HG03045 (cell line): ENCODE measurements around the gene IL1F10.

ENCODE experiments used
- ATAC-seq: cut with Tn5 transposase; IDR thresholded peaks from one replicate; pipeline ENCODE4 v1.9.1; 2021; ENCODE audit warnings: mild to moderate bottlenecking, moderate library complexity; ENCODE audit not compliant: unreplicated experiment

The IL1F10 gene

GRCh38 chr2:113067681-113068080 lies at the start of gene IL1F10:
Gene IL1F10, plus strand, starts transcription at chr2:113067970. Its CDS starts 4,769 bp downstream, at chr2:113072739.
- ATAC-seq = no peak

DNA sequence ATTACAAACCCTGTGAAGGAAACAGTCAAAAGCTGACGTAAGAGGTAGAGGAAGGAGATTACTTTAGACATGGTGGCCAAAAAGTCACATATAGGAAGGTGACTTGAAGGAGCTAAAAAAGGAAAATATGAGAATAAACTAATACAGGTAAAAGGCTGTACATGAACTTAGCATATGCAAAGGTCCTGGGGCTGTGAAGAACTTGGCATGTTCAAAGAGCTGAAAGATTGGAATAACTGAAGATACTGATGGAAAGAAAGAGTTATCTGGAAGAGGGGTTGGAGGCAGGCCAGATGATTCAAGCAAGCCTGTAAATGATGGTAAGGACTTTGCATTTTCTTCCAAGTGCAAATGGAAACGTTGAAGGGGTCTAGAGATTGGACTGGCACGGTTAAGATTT lies 49.3 kb upstream of the IL1F10 start:
- no peak for ATAC-seq

DNA sequence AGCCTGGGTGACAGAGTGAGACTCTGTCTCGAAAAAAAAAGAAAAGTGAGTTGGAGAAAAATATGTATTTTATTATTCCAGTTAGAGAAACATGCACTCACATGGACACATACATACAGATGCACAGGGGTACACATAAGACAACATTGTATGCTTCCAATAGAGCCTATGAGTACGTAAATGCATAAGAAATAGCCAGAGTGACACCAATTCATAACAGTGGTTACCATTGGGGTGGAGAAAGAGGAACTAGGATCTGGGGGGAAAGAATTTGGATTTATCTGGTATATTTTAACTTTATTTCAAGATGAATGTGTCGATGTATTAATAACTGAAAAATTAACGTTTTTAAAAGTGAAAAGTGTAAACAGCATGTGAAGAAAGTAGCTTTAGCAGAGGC lies 46.5 kb upstream of the IL1F10 start:
- no peak for ATAC-seq

GRCh38 chr2:113024764-113025163 lies 43.0 kb upstream of the IL1F10 start:
- no peak for ATAC-seq

- no peak for ATAC-seq
Measured at GRCh38 chr2:113025737-113026136, 42.0 kb upstream of the IL1F10 start.

DNA sequence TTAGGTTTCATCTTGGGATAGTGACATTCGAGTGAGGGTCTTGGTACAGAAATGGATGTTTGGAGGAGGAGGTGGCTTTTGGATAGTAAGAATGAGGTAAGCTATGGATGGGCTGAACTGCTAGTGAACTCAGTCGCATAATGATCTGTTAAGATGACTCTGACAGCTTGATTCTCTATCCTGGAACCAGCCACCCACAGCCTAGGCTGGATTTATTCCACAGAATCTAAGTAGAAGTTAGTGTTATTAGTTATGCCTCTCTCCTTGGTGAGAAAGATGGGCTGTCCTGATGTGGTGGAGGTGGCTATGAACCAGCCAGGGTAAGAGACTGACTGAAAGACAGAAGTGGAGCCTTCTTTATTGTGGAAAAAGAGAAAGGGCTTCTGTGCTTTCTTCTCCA lies 40.1 kb upstream of the IL1F10 start:
- ATAC-seq = no peak

GRCh38 chr2:113028112-113028511 lies 39.7 kb upstream of the IL1F10 start:
- no peak for ATAC-seq

DNA sequence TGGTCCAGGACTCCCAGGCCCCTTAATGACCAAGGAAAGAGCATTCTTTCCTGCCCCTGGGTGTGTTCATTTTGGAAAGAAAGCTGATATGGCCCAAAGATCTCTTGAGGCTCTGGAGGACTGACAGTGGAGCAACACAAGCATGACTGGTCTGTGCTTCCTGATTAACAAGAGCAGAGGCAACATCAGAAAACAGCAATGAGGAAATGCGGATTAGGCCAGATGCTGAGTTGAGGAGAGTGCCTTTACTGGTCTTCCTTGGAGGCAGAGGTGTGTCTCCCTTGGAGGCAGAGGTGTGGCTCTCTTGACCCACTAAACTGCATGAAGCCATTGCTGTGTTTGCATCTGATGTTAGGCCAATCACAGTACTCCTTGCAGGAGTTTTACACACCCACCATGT lies 35.0 kb upstream of the IL1F10 start:
- ATAC-seq = no peak

DNA sequence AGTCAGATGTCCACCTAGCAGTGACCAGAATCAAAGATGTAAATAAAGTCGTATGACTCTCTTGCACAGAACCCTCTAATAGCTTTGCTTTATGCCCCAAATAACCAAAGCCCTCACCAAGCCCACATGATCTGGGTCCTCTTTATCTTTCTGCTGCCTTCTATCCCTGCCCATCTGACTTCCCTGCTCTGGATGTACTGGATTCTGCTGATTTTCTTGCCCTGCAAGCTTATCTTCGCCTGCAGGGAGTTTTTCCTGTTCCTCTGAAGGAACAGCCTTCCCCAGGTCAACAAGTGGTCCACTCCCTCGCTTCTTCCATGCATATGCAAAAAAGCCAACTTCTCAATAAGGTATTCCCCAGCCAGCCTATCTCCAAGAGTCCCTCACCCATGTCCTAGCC lies 33.8 kb upstream of the IL1F10 start:
- no peak for ATAC-seq

DNA sequence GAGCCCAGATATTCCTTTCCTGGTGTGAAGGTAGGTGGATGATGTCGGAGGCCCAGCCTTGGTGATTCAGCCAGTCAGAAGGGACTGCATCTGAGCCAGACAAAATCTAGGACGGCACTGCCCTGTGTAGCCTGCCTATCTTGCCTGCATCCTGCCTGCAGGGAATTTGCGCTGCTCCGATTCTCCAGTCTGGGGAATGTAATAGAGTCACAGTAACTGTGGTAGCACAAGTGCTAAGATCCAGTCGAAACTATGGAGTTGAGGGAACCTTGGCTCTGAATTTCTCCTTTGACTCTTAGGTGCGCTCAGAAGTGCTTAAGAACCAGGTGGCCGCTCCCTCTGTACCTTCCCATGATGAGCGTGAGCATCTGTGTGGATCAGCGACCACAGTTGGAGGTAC lies 31.0 kb upstream of the IL1F10 start:
- ATAC-seq = no peak

DNA sequence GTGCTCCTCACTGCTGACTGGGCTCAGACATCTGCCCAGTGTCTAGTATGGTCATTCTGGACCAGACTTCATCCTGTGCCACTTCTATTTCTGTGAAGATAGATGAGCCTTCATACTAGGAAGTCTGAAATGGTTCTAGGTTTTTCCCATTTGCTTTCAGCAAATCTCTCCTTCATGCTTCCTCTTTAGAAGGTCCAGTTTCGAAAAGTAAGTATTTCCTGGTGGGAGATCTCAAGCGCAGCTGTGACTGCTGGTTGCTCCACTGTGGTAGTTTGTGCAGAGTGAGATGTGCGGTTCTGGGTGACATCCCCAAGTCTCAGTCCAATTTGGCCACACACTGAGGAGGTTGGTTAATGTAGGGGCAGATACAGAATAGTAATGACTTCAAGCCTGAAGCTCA lies 29.5 kb upstream of the IL1F10 start:
- no peak for ATAC-seq

DNA sequence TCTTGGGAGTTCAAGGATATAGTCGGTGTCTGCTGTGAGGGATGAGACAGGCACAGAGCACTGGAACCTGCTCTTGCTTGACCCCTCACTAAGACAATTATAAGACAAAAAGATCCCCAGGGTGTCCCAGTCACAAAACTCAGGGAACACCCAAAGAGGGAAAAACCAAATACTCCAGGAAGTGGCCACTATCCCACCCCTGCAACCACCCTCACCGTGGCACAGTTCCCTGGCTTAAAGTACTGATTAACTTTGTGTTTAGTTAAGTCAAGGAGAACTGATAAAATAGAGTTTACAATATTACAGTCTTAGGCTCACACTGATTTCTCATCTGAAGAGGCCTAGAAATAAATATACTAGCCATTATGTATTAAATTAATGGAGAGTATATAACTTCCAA lies 28.6 kb upstream of the IL1F10 start:
- ATAC-seq = no peak

DNA sequence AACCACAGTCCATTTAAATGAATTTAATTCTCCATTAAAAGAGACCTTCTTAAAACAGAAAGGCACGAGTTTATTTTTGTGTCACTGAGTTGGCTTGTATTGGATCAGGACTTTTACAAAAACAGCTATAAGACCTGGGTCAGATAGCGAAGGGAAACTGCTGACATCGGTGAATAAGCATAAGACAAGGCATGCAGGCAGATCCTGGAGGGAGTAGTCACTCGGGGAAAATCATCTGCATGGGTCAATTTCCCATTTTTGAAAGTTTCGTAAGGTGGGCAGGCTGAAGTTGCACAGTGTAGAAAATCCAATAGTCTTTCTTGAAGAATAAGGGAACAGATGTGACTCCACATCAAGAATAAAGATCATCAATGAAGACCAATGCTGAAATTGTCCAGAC lies 28.1 kb upstream of the IL1F10 start:
- no peak for ATAC-seq

DNA sequence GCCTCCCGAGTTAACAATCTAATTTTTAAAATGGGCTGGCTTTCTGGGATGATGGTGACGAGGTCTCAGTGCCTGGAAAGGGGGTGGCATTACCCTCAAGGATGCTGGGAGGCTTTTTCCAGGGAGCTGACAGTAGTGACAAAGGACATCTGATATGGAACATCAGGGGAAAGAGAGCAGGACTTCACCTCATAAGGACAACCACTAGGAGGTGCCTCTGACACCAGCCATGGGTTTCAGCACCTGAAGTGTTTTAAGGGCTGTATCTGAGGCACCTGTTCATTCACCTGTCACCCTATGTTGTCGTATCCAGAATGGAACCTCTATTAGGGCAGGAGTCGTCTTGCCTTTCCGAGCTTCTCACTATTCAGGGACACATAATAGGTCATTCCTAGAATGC lies 25.9 kb upstream of the IL1F10 start:
- no peak for ATAC-seq

DNA sequence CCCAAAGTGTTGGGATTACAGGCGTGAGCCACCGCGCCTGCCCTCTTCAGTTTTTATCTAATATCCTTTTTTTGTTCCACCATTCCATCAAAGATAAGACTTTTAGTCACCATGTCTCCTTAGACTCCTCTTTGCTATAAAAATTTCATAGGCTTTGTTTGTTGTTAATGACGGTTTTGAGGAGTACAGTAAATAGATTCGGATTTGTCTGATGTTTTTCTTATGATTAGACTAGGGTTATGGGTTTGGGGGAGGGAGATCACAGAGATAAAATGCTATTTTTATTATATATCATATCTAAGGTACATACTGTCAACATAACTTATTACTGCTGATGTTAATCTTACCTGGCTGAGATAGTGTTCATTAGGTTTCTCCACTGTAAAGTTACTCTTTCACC lies 21.3 kb upstream of the IL1F10 start:
- ATAC-seq = no peak

GRCh38 chr2:113050921-113051895 lies 16.6 kb upstream of the IL1F10 start:
- no peak for ATAC-seq

DNA sequence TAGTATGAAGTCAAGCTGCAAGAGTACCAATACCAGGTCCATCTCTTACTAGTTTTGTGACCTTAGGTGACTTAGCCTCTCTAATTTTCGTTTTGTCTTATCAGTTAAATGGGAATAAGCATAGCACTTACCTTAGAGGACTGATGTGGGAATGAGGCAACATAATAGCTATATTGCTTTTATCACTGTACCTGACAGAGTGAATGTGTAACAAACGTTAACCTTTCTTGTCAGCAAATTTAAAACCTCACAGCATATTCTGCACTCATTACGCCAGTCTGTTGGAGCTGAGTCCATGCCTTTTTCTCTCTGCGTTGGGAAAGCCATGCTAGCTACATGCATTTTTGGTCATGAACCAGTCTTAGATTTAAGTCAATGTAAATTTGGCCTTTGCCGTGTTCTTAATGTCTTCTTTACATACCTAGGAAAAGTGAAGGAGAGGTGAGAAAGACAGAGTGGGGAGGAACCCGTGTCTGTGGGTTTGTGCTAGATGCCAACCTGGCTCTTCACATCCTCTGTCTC lies 15.3 kb upstream of the IL1F10 start, which contains the start of gene IL36B:
IL36B (minus strand) TSS at position 472 of the 522 bp plus-strand sequence.
- no peak for ATAC-seq

DNA sequence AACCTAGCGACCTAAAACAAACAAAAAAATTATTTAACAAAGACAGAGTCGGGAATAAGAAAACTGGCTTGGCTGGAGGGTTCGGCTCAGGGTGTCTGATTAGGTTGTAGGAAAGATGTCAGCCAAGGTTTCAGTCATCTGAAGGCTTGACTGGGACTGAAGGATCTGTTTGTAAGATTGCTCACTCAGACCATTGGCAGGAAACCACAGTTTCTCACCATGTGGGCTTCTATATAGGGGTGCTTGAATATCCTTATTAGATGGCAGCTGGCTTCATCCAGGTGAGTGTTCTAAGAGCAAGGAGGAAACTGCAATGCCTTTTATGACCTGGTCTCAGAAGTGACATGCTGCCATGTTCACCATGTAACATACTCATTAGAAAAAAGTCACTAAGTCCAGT lies 14.1 kb upstream of the IL1F10 start:
- ATAC-seq = no peak

GRCh38 chr2:113054066-113054465 lies 13.7 kb upstream of the IL1F10 start:
- no peak for ATAC-seq

DNA sequence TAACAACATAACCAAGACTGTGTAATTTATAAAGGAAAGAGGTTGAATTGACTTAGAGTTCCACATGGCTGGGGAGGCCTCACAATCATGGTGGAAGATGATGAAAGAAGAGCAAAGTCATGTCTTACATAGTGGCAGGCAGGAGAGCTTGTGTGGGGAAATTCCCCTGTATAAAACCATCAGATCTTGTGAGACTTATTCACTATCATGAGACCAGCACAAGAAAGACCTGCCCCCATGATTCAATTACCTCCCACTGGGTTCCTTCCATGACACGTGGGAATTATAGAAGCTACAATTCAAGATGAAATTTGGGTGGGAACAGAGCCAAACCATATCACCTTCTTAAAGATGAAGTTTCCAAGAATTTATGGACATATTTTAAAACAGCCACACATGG lies 11.2 kb upstream of the IL1F10 start:
- no peak for ATAC-seq

DNA sequence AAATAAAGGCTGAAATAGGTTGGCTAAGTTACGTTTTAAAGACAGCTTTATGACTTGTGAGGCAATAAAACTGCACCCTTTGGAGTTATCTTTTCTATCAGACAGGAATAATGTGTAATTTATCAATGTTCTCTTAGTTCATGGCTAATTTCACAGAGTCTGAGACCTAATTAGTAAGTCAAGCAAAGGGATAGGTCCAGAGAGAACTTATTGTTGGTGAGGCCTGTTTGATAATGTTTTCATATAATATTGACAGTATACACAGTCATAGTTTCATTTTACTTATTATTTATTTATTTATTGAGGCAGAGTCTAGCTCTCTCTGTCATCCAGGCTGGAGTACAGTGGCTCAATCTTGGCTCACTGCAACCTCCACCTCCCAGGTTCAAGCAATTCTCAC lies 10.7 kb upstream of the IL1F10 start:
- no peak for ATAC-seq

DNA sequence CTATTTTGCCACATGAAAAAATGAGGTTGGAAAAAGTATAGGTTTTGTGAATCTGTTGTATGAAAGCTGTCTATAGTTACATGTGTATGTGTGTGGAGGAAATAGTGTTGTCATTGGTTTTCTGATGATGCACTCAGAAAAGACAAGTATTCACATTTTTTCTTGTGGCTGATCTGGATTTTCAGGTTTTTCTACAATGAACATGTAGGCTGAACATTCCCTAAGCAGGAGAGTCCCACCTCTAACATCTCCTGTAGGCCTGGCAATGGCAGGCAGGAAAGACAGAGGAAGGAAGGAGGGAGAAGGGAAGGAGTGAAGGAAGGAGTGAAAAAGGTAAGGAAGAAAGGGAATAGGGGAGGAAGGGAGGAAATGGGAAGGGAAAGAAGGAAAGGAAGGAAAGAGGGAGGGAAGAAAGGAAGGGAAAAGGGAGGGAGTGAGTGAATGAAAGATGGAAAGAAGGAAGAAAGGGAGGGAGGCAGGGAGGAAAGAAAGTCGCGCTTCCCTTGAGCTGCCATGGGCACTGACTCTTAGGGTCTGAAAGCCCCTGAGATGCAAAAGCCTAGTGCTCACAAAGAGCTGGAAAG lies 9.3 kb upstream of the IL1F10 start:
- ATAC-seq = no peak
